Memory B cell (primary cell): ENCODE results near the gene CCDC184.
A peak's percentile ranks its signal among the peaks of the same experiment; 100 is the strongest.
"Not testable (repeated sequence)": the region's sequence is repeated elsewhere in the genome, so short reads cannot be mapped to it uniquely, and the experiment has no call there.

Source experiments
- ATAC-seq: fragments of 150-1000 bp; cut with Tn5 transposase; 2 replicates; pipeline ENCODE4 v1.10.0; 2021; ENCODE audit warnings: low read depth, mild to moderate bottlenecking, moderate library complexity
- DNase-seq, 2 donors: peaks; one replicate each; pipeline ENCODE4 v3.0.0; 2022; ENCODE audit warnings: low spot score in 2 of 2
- H3K27ac Mint-ChIP-seq: one replicate; pipeline ENCODE4 v1.8.0; 2022; ENCODE audit warnings: mild to moderate bottlenecking, moderate library complexity, mixed read lengths
- H3K27me3 Mint-ChIP-seq: one replicate; pipeline ENCODE4 v1.8.0; 2022; ENCODE audit warnings: mixed read lengths
- H3K36me3 Mint-ChIP-seq: one replicate; pipeline ENCODE4 v1.8.0; 2022; ENCODE audit warnings: mild to moderate bottlenecking, mixed read lengths
- H3K4me1 Mint-ChIP-seq: one replicate; pipeline ENCODE4 v1.8.0; 2022; ENCODE audit warnings: mixed read lengths
- H3K4me3 Mint-ChIP-seq: one replicate; pipeline ENCODE4 v1.8.0; 2022; ENCODE audit warnings: mild to moderate bottlenecking, moderate library complexity, mixed read lengths
- H3K9me3 Mint-ChIP-seq: one replicate; pipeline ENCODE4 v1.8.0; 2022; ENCODE audit warnings: mixed read lengths

CCDC184 gene

DNA sequence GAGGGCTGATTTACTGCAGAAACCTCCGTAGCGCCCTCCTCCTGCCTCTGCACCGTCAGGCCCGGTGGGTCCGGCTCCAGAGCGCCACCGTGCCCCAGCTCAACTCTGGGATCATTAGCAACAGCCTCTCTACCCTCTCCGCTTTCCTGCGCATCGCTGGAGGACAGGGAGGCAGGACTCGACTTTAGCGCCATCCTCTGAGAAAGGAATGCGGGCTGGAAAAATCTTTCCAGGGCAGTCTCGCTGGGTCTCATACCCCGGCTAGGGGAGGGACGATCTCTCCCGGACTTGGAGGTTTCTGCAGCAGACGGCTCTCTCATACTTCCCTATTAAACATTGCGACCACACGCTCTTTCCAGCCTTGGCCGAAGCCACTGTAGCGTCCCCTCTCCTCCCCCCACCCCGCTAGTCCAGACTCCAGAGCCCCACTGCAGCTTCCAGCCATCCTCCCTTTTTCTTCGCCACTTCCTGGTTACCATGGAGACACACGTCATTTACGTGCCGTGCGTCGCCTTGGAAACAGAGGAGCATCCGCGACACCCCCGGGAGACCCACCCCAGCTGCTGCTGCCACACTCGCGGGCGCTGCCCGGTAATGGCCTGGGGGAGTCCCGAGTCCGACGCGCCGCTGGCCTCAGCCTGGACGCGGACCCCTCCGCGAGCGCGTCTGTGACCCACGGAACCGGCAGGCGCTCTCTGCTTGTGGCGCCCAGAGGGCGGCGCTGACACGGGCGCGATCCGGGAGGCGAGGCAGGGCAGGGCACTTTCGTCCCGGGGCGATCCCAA lies at the start of gene CCDC184:
Gene CCDC184, plus strand, starts transcription at position 554 of the 785 bp plus-strand sequence. CDS start 479 bp downstream, outside the sequence.
- H3K36me3 Mint-ChIP-seq: no peaks in the 10 kb centered on the region
- ATAC-seq (peak; percentile 75), DNase-seq (peak; percentile 64 to 73)
- H3K4me3 Mint-ChIP-seq: peak within 1 kb of the TSS; percentile 98
- no peaks in the 10 kb centered on the region for H3K9me3 Mint-ChIP-seq
- H3K27me3 Mint-ChIP-seq: peaks cover 20% of the 10 kb centered on the region
- peak within 1 kb of the TSS; percentile 86 for H3K27ac Mint-ChIP-seq
- H3K4me1 Mint-ChIP-seq: peaks cover 16% of the 10 kb centered on the region

DNA sequence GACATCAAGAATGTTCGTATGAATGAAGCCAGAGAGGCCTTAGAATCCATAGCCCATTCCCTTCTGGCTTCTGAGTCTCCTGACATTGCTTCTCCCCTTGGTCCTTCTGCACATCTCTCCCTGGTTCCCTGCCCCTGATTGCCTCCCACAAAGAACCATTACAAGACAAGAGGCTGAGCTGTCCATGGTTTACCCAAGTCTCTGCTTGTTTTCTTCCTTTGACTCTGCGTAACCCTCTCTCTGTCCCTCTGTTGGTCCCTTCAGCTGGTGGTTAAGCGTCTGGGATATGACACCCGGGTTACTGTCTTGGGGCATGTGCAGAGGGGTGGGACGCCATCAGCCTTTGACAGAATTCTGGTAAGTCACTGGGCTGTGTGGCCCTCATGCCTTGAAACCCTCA lies 48.4 kb upstream of the CCDC184 start:
- no peak overlapping the region for H3K27ac Mint-ChIP-seq
- H3K9me3 Mint-ChIP-seq: no peaks in the 10 kb centered on the region
- no peaks in the 10 kb centered on the region for H3K4me1 Mint-ChIP-seq
- ATAC-seq: no peak
- DNase-seq: no peak
- H3K27me3 Mint-ChIP-seq: no peaks in the 10 kb centered on the region
- no peak overlapping the region for H3K4me3 Mint-ChIP-seq
- peaks cover 33% of the 10 kb centered on the region for H3K36me3 Mint-ChIP-seq

DNA sequence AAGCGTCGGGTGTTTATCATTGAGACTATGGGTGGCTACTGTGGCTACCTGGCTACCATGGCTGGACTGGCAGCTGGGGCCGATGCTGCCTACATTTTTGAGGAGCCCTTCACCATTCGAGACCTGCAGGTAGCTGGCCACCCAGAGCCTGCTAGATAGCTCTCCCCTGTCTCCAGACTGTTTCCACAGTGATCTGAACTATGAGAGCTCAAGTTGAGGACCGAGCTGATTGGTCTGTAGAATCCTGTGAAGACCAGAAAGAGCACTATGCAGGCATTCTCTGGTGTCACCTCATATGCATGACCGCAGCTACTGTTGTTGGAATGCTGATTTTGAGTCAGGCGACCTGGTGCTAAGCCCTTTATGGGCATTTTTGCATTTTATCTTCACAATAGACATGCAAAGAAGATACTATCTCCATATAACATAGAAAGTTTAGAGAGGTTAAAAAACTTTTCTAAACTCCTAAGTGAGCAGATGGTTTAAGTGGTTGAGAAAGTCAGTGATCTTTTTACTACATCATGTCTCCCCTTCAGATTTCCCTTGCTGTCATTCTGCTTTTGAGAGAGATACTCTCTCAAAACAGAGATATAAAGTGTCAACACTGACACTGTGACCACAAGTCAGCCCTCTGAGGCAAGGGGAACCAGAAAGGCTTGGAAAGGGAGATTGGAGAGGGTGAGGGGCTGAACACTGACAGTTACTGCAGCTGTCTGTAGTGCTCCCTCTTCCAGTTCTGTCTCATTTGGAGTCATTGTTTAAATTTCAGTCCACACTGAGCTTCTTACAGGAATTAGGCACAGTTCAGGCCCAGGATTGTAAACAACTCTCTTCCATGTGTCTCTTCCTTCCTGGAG lies 40.4 kb upstream of the CCDC184 start:
- ATAC-seq (no peak), DNase-seq (no peak)
- Mint-ChIP-seq H3K4me1 (no peaks in the 10 kb centered on the region), H3K27ac (no peak overlapping the region), H3K27me3 (no peaks in the 10 kb centered on the region), H3K9me3 (no peaks in the 10 kb centered on the region), H3K4me3 (no peak overlapping the region), H3K36me3 (peaks cover 33% of the 10 kb centered on the region)

DNA sequence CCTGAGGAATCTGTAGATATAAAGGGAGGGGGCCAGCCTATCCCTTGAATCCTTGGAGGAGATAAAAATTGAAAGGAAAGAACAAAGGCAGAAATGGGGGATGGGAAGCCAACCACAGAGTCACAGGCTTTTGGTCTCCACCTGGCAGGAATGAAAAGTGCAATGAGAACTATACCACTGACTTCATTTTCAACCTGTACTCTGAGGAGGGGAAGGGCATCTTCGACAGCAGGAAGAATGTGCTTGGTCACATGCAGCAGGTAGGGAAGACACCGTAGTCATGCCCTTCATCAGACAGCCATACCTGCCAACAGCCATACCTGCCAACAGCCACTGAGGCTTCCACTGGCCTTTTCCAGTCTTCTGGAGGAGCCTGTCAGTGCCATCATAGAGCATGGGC lies 39.5 kb upstream of the CCDC184 start:
- H3K4me3 Mint-ChIP-seq: no peak overlapping the region
- H3K4me1 Mint-ChIP-seq: no peaks in the 10 kb centered on the region
- ATAC-seq (no peak), DNase-seq (no peak)
- H3K9me3 Mint-ChIP-seq: no peaks in the 10 kb centered on the region
- peaks cover 36% of the 10 kb centered on the region for H3K36me3 Mint-ChIP-seq
- H3K27ac Mint-ChIP-seq: no peak overlapping the region
- no peaks in the 10 kb centered on the region for H3K27me3 Mint-ChIP-seq

DNA sequence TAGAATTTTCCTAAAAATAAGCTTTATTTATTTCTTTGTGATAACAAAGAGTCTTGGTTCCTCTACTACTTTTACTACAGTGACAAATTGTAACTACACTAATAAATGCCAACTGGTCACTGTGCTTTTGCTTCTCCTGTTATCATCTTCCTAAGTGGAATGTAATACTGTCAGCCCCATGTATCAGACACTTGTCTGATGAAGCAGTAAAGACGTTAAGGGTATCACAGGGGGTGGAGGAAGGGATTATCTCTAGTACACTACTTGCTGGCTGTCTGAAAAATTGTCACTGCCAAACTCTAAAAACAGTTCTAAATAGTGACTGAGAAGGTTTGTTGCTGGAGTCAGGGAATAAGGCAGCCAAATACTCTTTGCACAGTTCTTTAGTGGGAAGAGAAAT lies 37.5 kb upstream of the CCDC184 start:
- peaks cover 42% of the 10 kb centered on the region for H3K36me3 Mint-ChIP-seq
- H3K4me3 Mint-ChIP-seq: no peak overlapping the region
- no peaks in the 10 kb centered on the region for H3K9me3 Mint-ChIP-seq
- H3K27me3 Mint-ChIP-seq: no peaks in the 10 kb centered on the region
- no peak overlapping the region for H3K27ac Mint-ChIP-seq
- ATAC-seq (no peak), DNase-seq (no peak)
- H3K4me1 Mint-ChIP-seq: no peaks in the 10 kb centered on the region

DNA sequence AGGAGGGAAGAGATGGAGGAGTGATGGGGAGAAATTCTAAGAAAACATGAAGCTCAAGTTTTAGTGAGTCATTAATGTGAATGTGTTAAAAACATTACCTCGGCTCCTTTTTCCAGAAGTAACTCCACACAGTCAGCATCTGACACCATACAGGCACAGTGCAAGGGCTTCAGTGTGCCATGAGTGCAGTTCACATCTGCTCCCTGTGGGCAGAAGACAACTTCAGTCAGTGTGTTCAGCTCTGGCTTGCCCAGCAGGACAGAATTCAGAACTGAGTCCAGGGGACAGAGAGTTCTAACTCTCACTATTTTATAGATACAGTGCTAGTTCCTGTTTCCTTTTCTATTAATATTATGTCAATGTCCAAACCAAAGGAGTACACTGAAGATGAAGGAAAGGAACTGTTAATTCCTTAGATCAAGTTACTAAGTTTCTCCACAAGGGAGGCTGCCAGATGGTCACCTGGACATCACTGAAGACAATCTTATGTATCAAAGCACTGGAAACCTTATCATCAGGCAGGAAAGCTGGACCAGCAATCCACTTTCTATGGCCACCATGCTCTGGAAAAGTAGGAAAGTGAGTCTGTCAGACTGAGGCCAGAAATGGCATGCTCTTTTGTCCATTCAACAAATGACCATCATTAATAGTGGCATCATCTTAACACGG lies 32.2 kb upstream of the CCDC184 start:
- H3K4me3 Mint-ChIP-seq: no peak overlapping the region
- no peaks in the 10 kb centered on the region for H3K27me3 Mint-ChIP-seq
- no peak for DNase-seq
- no peak for ATAC-seq
- peaks cover 34% of the 10 kb centered on the region for H3K36me3 Mint-ChIP-seq
- no peaks in the 10 kb centered on the region for H3K9me3 Mint-ChIP-seq
- peaks cover 6% of the 10 kb centered on the region for H3K4me1 Mint-ChIP-seq
- H3K27ac Mint-ChIP-seq: no peak overlapping the region

DNA sequence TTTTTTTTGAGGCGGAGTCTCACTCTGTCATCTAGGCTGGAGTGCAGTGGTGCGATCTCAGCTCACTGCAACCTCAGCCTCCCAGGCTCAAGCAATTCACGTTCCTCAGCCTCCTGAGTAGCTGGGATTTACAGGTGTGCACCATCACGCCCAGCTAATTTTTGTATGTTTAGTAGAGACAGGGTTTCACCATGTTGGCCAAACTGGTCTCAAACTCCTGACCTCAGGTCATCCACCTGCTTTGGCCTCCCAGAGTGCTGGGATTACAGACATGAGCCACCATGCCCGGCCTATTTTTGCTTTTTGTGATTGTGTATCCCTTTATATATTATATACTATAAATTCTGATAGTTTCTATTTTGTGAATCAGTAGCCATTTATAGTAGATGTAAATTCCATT lies 27.7 kb upstream of the CCDC184 start:
- peaks cover 19% of the 10 kb centered on the region for H3K4me1 Mint-ChIP-seq
- not testable (repeated sequence) for H3K4me3 Mint-ChIP-seq, H3K27ac Mint-ChIP-seq, ATAC-seq, H3K36me3 Mint-ChIP-seq, DNase-seq, H3K9me3 Mint-ChIP-seq, H3K27me3 Mint-ChIP-seq

DNA sequence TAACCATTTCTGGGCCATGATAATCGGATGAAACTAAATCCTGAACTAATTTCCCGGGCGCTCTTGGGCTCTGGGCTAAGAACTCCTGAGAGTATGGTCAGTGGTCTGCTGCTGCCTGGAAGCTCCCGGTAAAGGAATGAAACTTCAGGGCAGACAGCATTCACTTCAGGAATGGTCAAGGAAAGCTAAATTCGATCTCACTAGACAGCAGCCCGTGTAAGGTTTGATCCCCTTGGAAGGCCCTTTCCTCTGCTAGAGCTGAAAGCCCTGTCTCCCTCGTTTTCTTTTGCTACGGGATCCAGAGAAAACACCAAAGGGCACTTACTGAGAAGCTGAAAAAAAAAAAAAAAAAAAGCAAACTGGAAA lies 26.8 kb upstream of the CCDC184 start:
- Mint-ChIP-seq H3K4me3 (peak overlapping the region; percentile 98), H3K9me3 (no peaks in the 10 kb centered on the region), H3K27ac (peak overlapping the region; percentile 98), H3K36me3 (peaks cover 9% of the 10 kb centered on the region), H3K27me3 (peaks cover 1% of the 10 kb centered on the region), H3K4me1 (peaks cover 19% of the 10 kb centered on the region)
- ATAC-seq (no peak), DNase-seq (no peak)

DNA sequence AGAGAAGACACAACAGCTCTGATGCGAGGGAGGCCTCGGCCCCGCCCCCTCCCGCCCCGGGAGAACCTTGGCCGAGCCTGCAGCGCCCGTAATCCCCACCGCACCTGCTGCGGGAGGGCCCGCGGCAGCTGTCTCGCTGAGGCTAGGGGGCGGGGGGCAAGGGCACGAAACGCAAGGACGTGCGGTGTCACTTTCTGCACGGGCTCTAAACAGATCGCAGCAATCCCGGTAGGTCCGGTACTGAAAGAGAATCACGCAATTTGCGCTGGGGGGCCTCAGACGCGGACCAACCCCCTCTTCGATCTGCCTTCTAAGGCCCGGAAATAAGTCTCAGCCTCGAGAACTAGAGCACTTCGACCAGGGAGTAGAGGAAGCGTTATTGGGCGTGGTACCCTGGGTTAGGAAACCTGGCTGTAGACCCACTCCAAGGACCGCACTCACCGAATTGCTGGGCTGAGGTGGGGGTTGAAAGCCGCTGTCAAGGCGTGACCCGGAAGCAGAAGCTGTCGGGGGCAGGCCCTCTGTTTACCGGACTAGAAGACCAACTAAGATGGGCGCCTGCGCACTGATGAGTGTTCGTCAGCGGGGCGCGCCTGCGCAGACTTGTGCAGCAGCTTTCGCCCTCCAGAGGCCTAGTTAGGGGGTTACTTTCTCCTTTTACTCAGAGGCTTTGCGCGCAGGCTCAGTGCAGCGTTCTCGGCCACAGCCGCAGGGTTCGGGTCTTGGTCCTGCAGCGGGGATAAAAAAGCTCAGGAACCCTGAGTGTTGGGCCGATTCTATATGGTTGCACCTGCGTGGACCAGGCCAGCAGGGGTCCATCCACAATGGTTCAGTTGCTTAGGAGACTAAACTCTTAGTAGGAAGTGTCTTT lies 26.2 kb upstream of the CCDC184 start, which contains the start of gene ASB8:
Gene ASB8, minus strand, starts transcription at position 498 of the 871 bp plus-strand sequence. CDS start 4,019 bp downstream, outside the sequence.
- peaks cover 9% of the 10 kb centered on the region for H3K36me3 Mint-ChIP-seq
- no peaks in the 10 kb centered on the region for H3K9me3 Mint-ChIP-seq
- H3K4me3 Mint-ChIP-seq: peak within 1 kb of the TSS; percentile 98
- peaks cover 1% of the 10 kb centered on the region for H3K27me3 Mint-ChIP-seq
- peak within 1 kb of the TSS; percentile 98 for H3K27ac Mint-ChIP-seq
- ATAC-seq: peak; percentile 89
- DNase-seq: peak; percentile 95 to 99
- H3K4me1 Mint-ChIP-seq: peaks cover 19% of the 10 kb centered on the region

DNA sequence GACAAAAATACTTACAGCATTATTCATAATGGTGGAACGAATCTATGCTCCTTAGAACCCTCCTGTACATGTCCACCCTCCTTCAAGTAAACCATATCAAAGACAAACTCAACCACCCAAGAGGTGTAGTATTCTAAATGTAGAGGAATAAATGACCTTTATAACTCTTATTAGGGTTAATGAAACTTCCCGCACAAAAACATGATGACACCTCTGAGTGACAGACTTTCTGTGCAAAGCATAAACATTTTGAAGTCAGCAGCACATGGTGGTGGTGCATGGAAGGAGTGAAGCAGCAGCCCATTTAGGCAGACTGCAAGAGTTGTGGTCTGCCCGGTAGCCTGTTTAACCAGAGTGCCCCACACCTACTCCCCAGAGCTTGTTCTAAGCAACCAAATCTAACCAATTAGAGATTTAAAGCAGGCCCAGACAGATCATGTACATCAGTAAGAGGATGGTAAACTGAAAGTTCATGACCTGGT lies 25.5 kb upstream of the CCDC184 start:
- peak overlapping the region; percentile 98 for H3K27ac Mint-ChIP-seq
- H3K4me3 Mint-ChIP-seq: peak overlapping the region; percentile 98
- peaks cover 2% of the 10 kb centered on the region for H3K27me3 Mint-ChIP-seq
- H3K36me3 Mint-ChIP-seq: peaks cover 8% of the 10 kb centered on the region
- H3K9me3 Mint-ChIP-seq: no peaks in the 10 kb centered on the region
- ATAC-seq (no peak), DNase-seq (no peak)
- H3K4me1 Mint-ChIP-seq: peaks cover 18% of the 10 kb centered on the region

DNA sequence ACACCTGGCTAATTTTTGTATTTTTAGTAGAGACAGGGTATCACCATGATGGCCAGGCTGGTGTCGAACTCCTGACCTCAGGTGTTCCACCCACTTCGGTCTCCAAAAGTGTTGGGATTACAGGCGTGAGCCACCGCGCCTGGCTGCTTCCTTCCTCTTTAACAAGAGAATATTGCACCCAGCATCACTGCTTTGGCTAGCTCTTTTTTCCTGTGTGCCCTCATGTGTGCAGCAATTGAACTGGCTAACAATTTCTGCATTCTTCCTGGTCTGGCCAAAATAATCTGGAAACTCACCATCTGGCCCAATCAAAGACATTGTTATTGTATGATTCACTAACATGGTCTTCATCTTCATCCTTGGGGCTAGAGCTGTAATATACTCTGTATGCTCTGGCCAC lies 23.4 kb upstream of the CCDC184 start:
- no peak for DNase-seq
- Mint-ChIP-seq H3K9me3 (no peaks in the 10 kb centered on the region), H3K27ac (no peak overlapping the region), H3K4me1 (peaks cover 15% of the 10 kb centered on the region), H3K27me3 (peaks cover 4% of the 10 kb centered on the region), H3K36me3 (no peaks in the 10 kb centered on the region), H3K4me3 (no peak overlapping the region)
- no peak for ATAC-seq

DNA sequence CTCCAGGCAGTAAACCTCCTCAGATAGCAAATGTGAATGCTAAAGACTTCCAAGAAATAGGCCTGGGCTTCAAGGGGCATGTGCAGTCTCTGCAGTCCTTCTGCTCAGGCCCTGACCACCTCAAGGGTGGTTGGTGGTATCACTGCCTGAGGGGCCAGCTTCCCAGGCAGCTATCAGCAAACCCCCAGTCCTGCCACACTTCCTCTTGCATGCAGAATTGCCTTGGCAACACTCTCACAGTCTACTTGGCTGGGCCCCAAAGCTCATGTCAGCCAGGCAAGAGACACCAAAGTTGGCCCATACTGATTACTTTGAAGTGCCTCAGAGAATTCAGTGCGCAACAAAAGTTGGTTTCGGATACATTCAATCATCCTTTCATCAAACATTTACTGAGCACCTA lies 22.6 kb upstream of the CCDC184 start:
- Mint-ChIP-seq H3K36me3 (no peaks in the 10 kb centered on the region), H3K27me3 (peaks cover 6% of the 10 kb centered on the region), H3K4me1 (peaks cover 18% of the 10 kb centered on the region), H3K27ac (no peak overlapping the region), H3K9me3 (no peaks in the 10 kb centered on the region), H3K4me3 (no peak overlapping the region)
- ATAC-seq (no peak), DNase-seq (no peak)

DNA sequence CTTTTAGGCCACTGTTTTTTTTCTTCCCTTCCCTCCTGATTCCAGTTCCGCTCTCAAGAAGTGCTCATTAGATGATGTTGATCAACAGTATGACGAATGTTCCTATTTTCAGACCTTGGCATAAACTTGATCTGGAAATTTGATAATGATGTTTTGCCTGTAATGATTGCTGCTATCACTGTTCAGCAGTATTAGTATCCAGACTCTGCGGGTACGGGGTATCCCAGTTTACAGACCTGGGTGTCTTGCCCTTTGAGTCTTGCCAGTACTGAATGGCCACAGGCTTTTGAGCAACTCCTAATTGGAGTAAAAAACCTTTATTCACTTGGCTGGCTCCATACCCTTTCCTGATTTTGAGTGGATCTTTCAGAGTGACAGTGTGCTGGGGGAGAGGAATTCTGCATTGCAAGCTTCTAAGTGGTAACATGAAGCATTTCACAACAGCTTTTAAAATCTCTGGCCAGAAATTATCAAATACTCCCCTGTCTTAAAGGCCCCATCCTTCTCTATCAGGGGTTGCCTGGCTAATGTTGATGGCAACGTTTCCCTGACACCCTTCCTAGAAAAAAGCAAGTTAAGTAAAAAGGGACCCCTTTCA lies 20.2 kb upstream of the CCDC184 start:
- H3K4me3 Mint-ChIP-seq: no peak overlapping the region
- peaks cover 12% of the 10 kb centered on the region for H3K27me3 Mint-ChIP-seq
- H3K36me3 Mint-ChIP-seq: no peaks in the 10 kb centered on the region
- DNase-seq (no peak), ATAC-seq (no peak)
- H3K4me1 Mint-ChIP-seq: peaks cover 5% of the 10 kb centered on the region
- no peaks in the 10 kb centered on the region for H3K9me3 Mint-ChIP-seq
- no peak overlapping the region for H3K27ac Mint-ChIP-seq
